Spleen (tissue), 11 donors: ENCODE data around the gene PHF21B. TPM values are rescaled to one million over a fixed set of nuclear protein-coding genes. Genes with fewer than 3 reads are reported as not detected.

ENCODE experiments used
- DNase-seq: peaks from one replicate; pipeline ENCODE4 v3.0.0-alpha.2; 2020
- H3K27ac ChIP-seq, 8 donors: fragments of 200-600 bp; sonication (generic) in 7 of 8; 1 replicate in 4 of 8; 2 replicates in 4 of 8; pipeline versions ENCODE4 v1.5.0 to v1.8.0; 2016 to 2021; ENCODE audit warnings: inconsistent platforms in 4 of 8, mild to moderate bottlenecking in 4 of 8, moderate library complexity in 1 of 8
- H3K27me3 ChIP-seq, 7 donors: fragments of 200-600 bp; sonication (generic) in 6 of 7; replicated peaks in 1 of 7; 1 replicate in 4 of 7; 2 replicates in 3 of 7; pipeline versions ENCODE4 v1.5.0 to v1.8.0; 2016 to 2021; ENCODE audit warnings: inconsistent platforms in 3 of 7, mild to moderate bottlenecking in 1 of 7
- H3K36me3 ChIP-seq, 6 donors: fragments of 200-600 bp; sonication (generic) in 5 of 6; 1 replicate in 4 of 6; 2 replicates in 2 of 6; pipeline versions ENCODE4 v1.5.0 to v1.8.0; 2016 to 2021; ENCODE audit warnings: inconsistent platforms in 2 of 6
- H3K4me1 ChIP-seq, 6 donors: fragments of 200-600 bp; sonication (generic) in 5 of 6; 1 replicate in 3 of 6; 2 replicates in 3 of 6; pipeline versions ENCODE4 v1.5.0 to v1.8.0; 2016 to 2021; ENCODE audit warnings: inconsistent platforms in 3 of 6
- H3K4me3 ChIP-seq, 8 donors: fragments of 200-600 bp; sonication (generic) in 7 of 8; 1 replicate in 4 of 8; 2 replicates in 4 of 8; pipeline versions ENCODE4 v1.5.0 to v1.8.0; 2016 to 2021; ENCODE audit warnings: inconsistent platforms in 4 of 8, mild to moderate bottlenecking in 4 of 8, moderate library complexity in 2 of 8
- H3K9me3 ChIP-seq, 8 donors: fragments of 200-600 bp; sonication (generic) in 7 of 8; 1 replicate in 4 of 8; 2 replicates in 4 of 8; pipeline versions ENCODE4 v1.5.0 to v1.8.0; 2016 to 2021; ENCODE audit warnings: inconsistent platforms in 4 of 8
- POLR2A ChIP-seq, 3 donors: fragments of 450-650 bp; IDR thresholded peaks; one replicate each; pipeline ENCODE4 v1.5.1; 2017; ENCODE audit warnings: antibody characterized with exemption in 3 of 3, mild to moderate bottlenecking in 1 of 3
- POLR2AphosphoS5 ChIP-seq, 3 donors: sonication (generic); formaldehyde crosslinking; IDR thresholded peaks; one replicate each; pipeline ENCODE4 v1.5.1; 2017; ENCODE audit warnings: antibody characterized with exemption in 3 of 3
- WGBS, 5 donors: extraction: QIAGEN DNeasy Blood & Tissue Kit in 3 of 5; methylation state at CpG; one replicate each; pipeline versions ENCODE4 v1.1.5 to v1.1.7; 2013 to 2018; 5-methylcytosine and 5-hydroxymethylcytosine counted together
- intact Hi-C: fragments of 100-400 bp; cut with DNase I; formaldehyde crosslinking; loops from one replicate; pipeline ENCODE4 v1.15.0; 2023; ENCODE audit warnings: low total_unique reads
- polyA plus RNA-seq, 3 donors: library from polyadenylated mRNA; stranded (reverse); fragments of 200-250 nt; gene quantifications; one replicate each; pipeline ENCODE4 v1.2.1, GENCODE V29; 2013
- total RNA-seq, 7 donors: library from RNA; depleted of rRNA in 3 of 7; stranded (reverse); fragments of >200 nt in 3 of 7; fragmentation: NEBNext Ultra II Directional in 4 of 7; extraction: Animal tissue kit (Norgen Biotek cat#: 25700) in 4 of 7; gene quantifications; one replicate each; pipeline versions ENCODE4 v1.1.0 to v1.2.1, GENCODE V29; 2016 to 2021
- TF ChIP-seq, protein P1 (sequence below), 11 experiments: fragments of 200-600 bp in 7 of 11; fragments of 450-650 bp in 4 of 11; sonication (generic) in 4 of 11; IDR thresholded peaks in 8 of 11; conservative IDR thresholded peaks in 3 of 11; 1 replicate in 7 of 11; 2 replicates in 4 of 11; pipeline versions ENCODE4 v1.4.0 to v1.8.0; 2016 to 2021; ENCODE audit warnings: antibody characterized with exemption in 11 of 11, inconsistent platforms in 4 of 11, mild to moderate bottlenecking in 1 of 11
- donor health status: healthy with polysubstance abuse.
- donor health status: DM: no; HTN: no; CAD: no; lungs with moderate emphysema.
- donor health status: DM: no; HTN: no; CAD: no.
- donor health status: Bipolar disorder and iron deficiency.
- donor health status: healthy.
- donor health status: DM: no; HTN: no; CAD: no.
- donor health status: DM: yes; HTN: yes; CAD: no.

Gene PHF21B
- total and polyA plus RNA-seq, 10 donors: 0.03 to 0.46 (median 0.09) TPM; not detected in 4

DNA sequence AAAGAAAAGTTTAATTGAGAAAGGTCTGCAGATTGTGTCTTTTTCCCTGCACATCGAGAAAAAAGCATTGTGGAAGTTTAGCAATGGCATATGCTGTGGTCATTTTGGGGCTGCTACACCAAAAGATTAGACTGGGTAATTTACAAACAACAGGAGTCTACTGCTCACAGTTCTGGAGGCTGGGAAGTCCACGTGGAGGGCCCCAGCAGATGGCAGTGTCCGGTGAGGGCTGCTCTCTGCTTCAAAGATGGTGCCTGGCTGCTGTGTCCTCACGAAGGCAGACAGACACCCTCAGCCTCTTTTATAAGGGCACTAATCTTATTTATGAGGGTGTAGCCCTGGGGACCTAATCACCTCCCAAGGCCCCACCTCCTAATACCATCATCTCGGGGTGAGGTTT is 21.1 kb downstream of the PHF21B start:
- WGBS, 5 donors: 62 to 81% (median 69%) methylated on average over 5 of the region's 5 CpGs

DNA sequence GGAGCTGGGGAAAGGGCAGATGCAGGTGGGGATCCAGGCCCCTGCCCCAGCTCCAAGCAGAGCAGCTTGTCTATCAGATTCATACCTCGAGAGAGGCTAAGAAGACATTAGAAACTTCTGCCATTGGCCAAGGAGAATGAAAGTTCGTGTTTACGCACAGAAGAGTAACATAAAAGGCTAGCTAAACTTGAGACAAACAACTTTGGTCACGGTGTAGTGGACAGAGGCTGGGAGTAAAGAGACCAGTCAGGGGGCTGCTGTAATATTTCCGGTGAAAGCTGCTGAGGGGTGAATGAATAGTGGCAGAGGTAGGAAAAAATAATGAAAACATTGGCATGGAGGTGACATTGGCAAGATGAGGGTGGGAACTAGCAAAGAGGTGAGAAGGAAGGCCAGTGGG is 22.9 kb downstream of the PHF21B start:
- WGBS, 5 donors: 75 to 82% (median 79%) methylated on average over 5 of the region's 5 CpGs
- Histone ChIP-seq H3K27ac (no peak overlapping the region), H3K27me3 (peaks cover 0 to 49% (median 0%) of the 10 kb centered on the region in 7 donors), H3K36me3 (no peaks in the 10 kb centered on the region), H3K4me1 (no peaks in the 10 kb centered on the region), H3K9me3 (no peaks in the 10 kb centered on the region), H3K4me3 (no peak overlapping the region)
- TF ChIP-seq POLR2AphosphoS5 (IDR thresholded peaks at IDR 0.05): no peak
- TF ChIP-seq, protein P1, sequence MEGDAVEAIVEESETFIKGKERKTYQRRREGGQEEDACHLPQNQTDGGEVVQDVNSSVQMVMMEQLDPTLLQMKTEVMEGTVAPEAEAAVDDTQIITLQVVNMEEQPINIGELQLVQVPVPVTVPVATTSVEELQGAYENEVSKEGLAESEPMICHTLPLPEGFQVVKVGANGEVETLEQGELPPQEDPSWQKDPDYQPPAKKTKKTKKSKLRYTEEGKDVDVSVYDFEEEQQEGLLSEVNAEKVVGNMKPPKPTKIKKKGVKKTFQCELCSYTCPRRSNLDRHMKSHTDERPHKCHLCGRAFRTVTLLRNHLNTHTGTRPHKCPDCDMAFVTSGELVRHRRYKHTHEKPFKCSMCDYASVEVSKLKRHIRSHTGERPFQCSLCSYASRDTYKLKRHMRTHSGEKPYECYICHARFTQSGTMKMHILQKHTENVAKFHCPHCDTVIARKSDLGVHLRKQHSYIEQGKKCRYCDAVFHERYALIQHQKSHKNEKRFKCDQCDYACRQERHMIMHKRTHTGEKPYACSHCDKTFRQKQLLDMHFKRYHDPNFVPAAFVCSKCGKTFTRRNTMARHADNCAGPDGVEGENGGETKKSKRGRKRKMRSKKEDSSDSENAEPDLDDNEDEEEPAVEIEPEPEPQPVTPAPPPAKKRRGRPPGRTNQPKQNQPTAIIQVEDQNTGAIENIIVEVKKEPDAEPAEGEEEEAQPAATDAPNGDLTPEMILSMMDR (IDR thresholded peaks at IDR 0.05 in 8 of 11, conservative IDR thresholded peaks at IDR 0.05 in 3 of 11): no peak
- no peak for TF ChIP-seq POLR2A (IDR thresholded peaks at IDR 0.05)
- intact Hi-C loops: no loop called here
- DNase-seq: no peak

More for the DNA sequence above, 21.1 kb downstream of the PHF21B start:
- TF ChIP-seq POLR2A (IDR thresholded peaks at IDR 0.05): no peak
- TF ChIP-seq POLR2AphosphoS5 (IDR thresholded peaks at IDR 0.05): no peak
- TF ChIP-seq, protein P1 (IDR thresholded peaks at IDR 0.05 in 8 of 11, conservative IDR thresholded peaks at IDR 0.05 in 3 of 11): no peak
- no peaks in the 10 kb centered on the region for H3K4me1 ChIP-seq
- peaks cover 0 to 59% (median 0%) of the 10 kb centered on the region in 7 donors for H3K27me3 ChIP-seq
- H3K27ac ChIP-seq: no peak overlapping the region
- no peak for DNase-seq
- H3K4me3 ChIP-seq: no peak overlapping the region
- no peaks in the 10 kb centered on the region for H3K9me3 ChIP-seq
- intact Hi-C loops: no loop called here
- H3K36me3 ChIP-seq: no peaks in the 10 kb centered on the region

DNA sequence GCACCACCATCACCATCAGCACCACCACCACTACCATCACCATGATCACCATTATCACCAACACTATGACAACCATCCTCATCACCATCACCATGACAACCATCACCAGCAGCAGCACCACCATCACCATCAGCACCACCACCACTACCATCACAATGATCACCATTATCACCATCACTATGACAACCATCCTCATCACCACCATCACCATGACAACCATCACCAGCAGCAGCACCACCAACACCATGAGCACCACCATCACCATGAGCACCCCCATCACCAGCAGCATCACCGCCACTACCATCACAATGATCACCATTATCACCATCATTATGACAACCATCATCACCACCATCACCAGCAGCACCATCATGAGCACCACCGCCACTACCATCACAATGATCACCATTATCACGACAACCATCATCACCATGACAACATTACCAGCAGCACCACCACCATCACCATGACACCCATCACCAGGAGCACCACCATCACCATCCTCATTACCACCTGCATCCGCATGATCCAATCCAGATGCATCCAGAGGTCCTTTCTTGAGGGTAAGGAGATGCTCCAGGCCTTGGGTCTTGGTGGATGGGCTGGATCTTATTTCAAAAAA is 23.8 kb downstream of the PHF21B start:
- TF ChIP-seq POLR2AphosphoS5 (IDR thresholded peaks at IDR 0.05) (no peak), POLR2A (IDR thresholded peaks at IDR 0.05) (no peak)
- TF ChIP-seq, protein P1 (IDR thresholded peaks at IDR 0.05 in 8 of 11, conservative IDR thresholded peaks at IDR 0.05 in 3 of 11): no peak
- no peak for DNase-seq
- Histone ChIP-seq H3K9me3 (no peaks in the 10 kb centered on the region), H3K4me3 (no peak overlapping the region), H3K27ac (no peak overlapping the region), H3K36me3 (no peaks in the 10 kb centered on the region), H3K27me3 (peaks cover 0 to 50% (median 0%) of the 10 kb centered on the region in 7 donors), H3K4me1 (no peaks in the 10 kb centered on the region)
- 84 to 99% (median 94%) methylated on average over 4 of the region's 4 CpGs for WGBS, 5 donors
- intact Hi-C loops: no loop called here

DNA sequence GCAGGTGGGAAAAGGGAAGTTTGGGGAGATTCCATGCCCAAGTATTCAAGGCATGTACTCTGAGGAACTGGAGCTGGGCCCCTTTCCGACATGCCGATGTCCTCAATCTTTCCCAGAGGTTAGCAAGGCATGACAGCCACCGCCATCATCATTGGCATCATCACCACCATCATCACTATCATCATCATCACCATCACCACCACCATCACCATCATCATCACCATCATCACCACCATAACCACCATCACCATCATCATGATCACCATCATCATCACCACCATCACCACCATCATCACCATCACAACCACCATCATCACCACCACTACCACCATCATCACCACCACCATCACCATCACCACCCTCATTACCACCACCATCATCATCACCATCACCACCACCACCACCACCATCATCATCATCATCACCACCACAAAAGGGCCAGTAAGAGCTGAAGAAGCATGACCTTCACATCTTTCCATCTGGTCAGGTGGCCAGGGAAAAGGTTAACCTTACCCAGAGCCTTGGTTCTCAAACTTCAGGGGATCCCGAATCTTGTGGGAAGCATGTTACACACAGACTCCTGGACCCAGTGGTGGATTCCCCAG is 25.8 kb downstream of the PHF21B start:
- TF ChIP-seq POLR2AphosphoS5 (IDR thresholded peaks at IDR 0.05) (no peak), POLR2A (IDR thresholded peaks at IDR 0.05) (no peak)
- TF ChIP-seq, protein P1 (IDR thresholded peaks at IDR 0.05 in 8 of 11, conservative IDR thresholded peaks at IDR 0.05 in 3 of 11): no peak
- H3K4me3 ChIP-seq: no peak overlapping the region
- intact Hi-C loops: no loop called here
- no peaks in the 10 kb centered on the region for H3K9me3 ChIP-seq
- DNase-seq: no peak
- WGBS, 5 donors: 94 to 97% (median 95%) methylated on average over 4 of the region's 4 CpGs
- no peaks in the 10 kb centered on the region for H3K4me1 ChIP-seq
- no peaks in the 10 kb centered on the region for H3K36me3 ChIP-seq
- peaks cover 0 to 56% (median 0%) of the 10 kb centered on the region in 7 donors for H3K27me3 ChIP-seq
- no peak overlapping the region for H3K27ac ChIP-seq
